WTC11 (cell line): ENCODE data around the gene JSRP1. TPM values are rescaled to one million over a fixed set of nuclear protein-coding genes. Genes with fewer than 3 reads are reported as not detected.

Experiments used
- ARID4B ChIP-seq: sonication (generic); formaldehyde crosslinking; IDR thresholded peaks from 2 replicates; pipeline ENCODE4 v1.8.0; 2023; ENCODE audit warnings: missing genetic modification reagents, mild to moderate bottlenecking, borderline replicate concordance
- CREM ChIP-seq: sonication (generic); formaldehyde crosslinking; IDR thresholded peaks from 2 replicates; pipeline ENCODE4 v1.8.1; 2022; ENCODE audit warnings: mild to moderate bottlenecking, missing genetic modification reagents, moderate library complexity
- CTCF ChIP-seq: fragments of 200-600 bp; IDR thresholded peaks from 2 replicates; pipeline ENCODE4 v1.8.0; 2022; ENCODE audit warnings: antibody characterized with exemption
- E2F1 ChIP-seq: sonication (generic); formaldehyde crosslinking; IDR thresholded peaks from 2 replicates; pipeline ENCODE4 v1.8.0; 2022; ENCODE audit warnings: mild to moderate bottlenecking, missing genetic modification reagents
- E2F4 ChIP-seq: sonication (generic); formaldehyde crosslinking; IDR thresholded peaks from 2 replicates; pipeline ENCODE4 v1.8.1; 2022; ENCODE audit warnings: low read depth, mild to moderate bottlenecking, moderate library complexity, missing genetic modification reagents, borderline replicate concordance
- E2F5 ChIP-seq: sonication (generic); formaldehyde crosslinking; IDR thresholded peaks from 2 replicates; pipeline ENCODE4 v1.8.1; 2022; ENCODE audit warnings: mild to moderate bottlenecking, moderate library complexity, missing genetic modification reagents
- ERG ChIP-seq: fragments of 250-450 bp; sonication (Bioruptor Pico); IDR thresholded peaks from 2 replicates; pipeline ENCODE4 v1.8.0; 2021; ENCODE audit warnings: mild to moderate bottlenecking
- HMGA2 ChIP-seq: fragments of 250-450 bp; sonication (Bioruptor Pico); IDR thresholded peaks from 2 replicates; pipeline ENCODE4 v1.4.0; 2021; ENCODE audit warnings: mild to moderate bottlenecking, moderate library complexity
- IRF1 ChIP-seq: sonication (generic); formaldehyde crosslinking; IDR thresholded peaks from 2 replicates; pipeline ENCODE4 v1.8.0; 2023; ENCODE audit warnings: missing genetic modification reagents
- MAX ChIP-seq: sonication (generic); formaldehyde crosslinking; IDR thresholded peaks from 2 replicates; pipeline ENCODE4 v1.8.0; 2022; ENCODE audit warnings: mild to moderate bottlenecking, missing genetic modification reagents
- NR3C1 ChIP-seq: sonication (generic); formaldehyde crosslinking; conservative IDR thresholded peaks from 2 replicates; pipeline ENCODE4 v1.8.1; 2023; ENCODE audit warnings: low read depth, mild to moderate bottlenecking, missing genetic modification reagents
- RELA ChIP-seq: sonication (generic); formaldehyde crosslinking; IDR thresholded peaks from 2 replicates; pipeline ENCODE4 v1.8.1; 2022; ENCODE audit warnings: missing genetic modification reagents, mild to moderate bottlenecking, borderline replicate concordance
- ZNF425 ChIP-seq: fragments of 250-450 bp; sonication (Bioruptor Pico); conservative IDR thresholded peaks from 2 replicates; pipeline ENCODE4 v1.9.0; 2021; ENCODE audit warnings: mild to moderate bottlenecking
- ZNF512 ChIP-seq: sonication (generic); formaldehyde crosslinking; IDR thresholded peaks from 2 replicates; pipeline ENCODE4 v1.8.1; 2022; ENCODE audit warnings: missing genetic modification reagents, borderline replicate concordance
- total RNA-seq: library from RNA; stranded (reverse); gene quantifications from 3 replicates; pipeline ENCODE4 v1.2.3, GENCODE V29; 2021

The JSRP1 gene
- total RNA-seq, 1 experiment from 2014 or later: 0.33 TPM

GRCh38 chr19:2253106-2254063 lies 2.8 kb downstream of the JSRP1 start (continued):
- TF ChIP-seq ZNF512 (CRISPR knock-in tag) (no peak), E2F4 (CRISPR knock-in tag) (no peak), ARID4B (CRISPR knock-in tag) (no peak), E2F1 (CRISPR knock-in tag) (no peak), IRF1 (CRISPR knock-in tag) (no peak), CREM (CRISPR knock-in tag) (no peak), CTCF (peak; percentile 50; the same call in 1 of the 2 replicates), NR3C1 (CRISPR knock-in tag) (no peak), E2F5 (CRISPR knock-in tag) (peak; percentile 41; the same call in 1 of the 2 replicates), ZNF425 (CRISPR knock-in tag) (no peak), ERG (CRISPR knock-in tag) (0 out of 2 replicates have a peak, but pooled peaks have one; percentile 19), HMGA2 (CRISPR knock-in tag) (no peak), RELA (CRISPR knock-in tag) (0 out of 2 replicates have a peak, but pooled peaks have one; percentile 3), MAX (CRISPR knock-in tag) (peak; percentile 54; the same call in 1 of the 2 replicates)
